ENCODE data around the gene SAG. TPM values are rescaled to one million over a fixed set of nuclear protein-coding genes. Genes with fewer than 3 reads are reported as not detected.

The SAG gene
- total and polyA plus RNA-seq, 2 donors (not counting 3 experiments of a cell fraction or from before 2014, with no cell fraction given), result not detected

GRCh38 chr2:233336541-233336940 is 28.9 kb downstream of the SAG start:
- ChIA-PET CTCF (interaction anchor here (0.6 kb wide), 1 partner anchor 345 kb away, joined by 3 read pairs; the partner anchor contains the start of gene UGT1A7), POLR2A (no interaction called here)
- no peak for DNase-seq (ENCODE audit: low read depth, low spot score)
- H3K4me3 ChIP-seq (replicated peaks in 1 of 3; ENCODE audit: insufficient read depth in 1 of 3, low read depth in 1 of 3, low read length in 3 of 3), result no peak overlapping the region
- no peaks in the 10 kb centered on the region for H4K20me1 ChIP-seq (replicated peaks; ENCODE audit: control insufficient read depth, extremely low read depth, insufficient read depth, low read length)
- TF ChIP-seq FOS (IDR thresholded peaks at IDR 0.05; ENCODE audit: borderline replicate concordance, insufficient read depth, low read length) (no peak), CTCF (IDR thresholded peaks at IDR 0.05; ENCODE audit: extremely low read depth in 1 of 2, insufficient read depth in 1 of 2, low read depth in 1 of 2, low read length in 2 of 2) (no peak), EZH2 (IDR thresholded peaks at IDR 0.05; ENCODE audit: borderline replicate concordance, low read depth, low read length, severe bottlenecking) (no peak), GATA2 (IDR thresholded peaks at IDR 0.05; ENCODE audit: insufficient read depth, insufficient read length, low read depth, low read length) (no peak), JUN (IDR thresholded peaks at IDR 0.05; ENCODE audit: borderline replicate concordance, insufficient read depth, insufficient read length, low read depth) (no peak), POLR2AphosphoS5 (IDR thresholded peaks at IDR 0.05; ENCODE audit: insufficient read depth, low read depth, low read length) (no peak), MYC (IDR thresholded peaks at IDR 0.05; ENCODE audit: low read depth, low read length) (no peak), POLR2A (IDR thresholded peaks at IDR 0.05; ENCODE audit: low read depth, low read length) (no peak)
- TF ChIP-seq, protein P1, sequence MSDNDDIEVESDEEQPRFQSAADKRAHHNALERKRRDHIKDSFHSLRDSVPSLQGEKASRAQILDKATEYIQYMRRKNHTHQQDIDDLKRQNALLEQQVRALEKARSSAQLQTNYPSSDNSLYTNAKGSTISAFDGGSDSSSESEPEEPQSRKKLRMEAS (IDR thresholded peaks at IDR 0.05; ENCODE audit: insufficient read depth, insufficient read length), result no peak
- no peak overlapping the region for H3K27ac ChIP-seq (ENCODE audit: insufficient read depth, low read depth, low read length)
- no peak for FAIRE-seq
- H3K4me1 ChIP-seq (ENCODE audit: control insufficient read depth, extremely low read depth, insufficient read depth, low read length), result no peaks in the 10 kb centered on the region
- BruUV-seq (replicated peaks), result no TSS peak
- intact Hi-C loops (cut with micrococcal nuclease) (no loop called here), dilution Hi-C loops (cut with MboI; ENCODE audit: extremely low pct_ligation_motif_present, low sequenced_read_pairs) (no loop called here)
- H3K27me3 ChIP-seq (ENCODE audit: control insufficient read depth in 2 of 2, insufficient read depth in 2 of 2, low read length in 2 of 2), result peaks cover 0 to 2% of the 10 kb centered on the region in 2 experiments
- H3K9ac ChIP-seq (replicated peaks; ENCODE audit: extremely low read depth, insufficient read depth, low read length), result no peak overlapping the region
- no peaks in the 10 kb centered on the region for H3K9me3 ChIP-seq (replicated peaks; ENCODE audit: control insufficient read depth, insufficient read depth, low read length)
- H3K79me2 ChIP-seq (ENCODE audit: control insufficient read depth, insufficient read depth, low read length), result no peaks in the 10 kb centered on the region
- H3K9me1 ChIP-seq (replicated peaks; ENCODE audit: control insufficient read depth, extremely low read depth, insufficient read depth, low read length), result no peaks in the 10 kb centered on the region
- H2AFZ ChIP-seq (ENCODE audit: low read depth, low read length), result no peak overlapping the region
- no peaks in the 10 kb centered on the region for H3K36me3 ChIP-seq (ENCODE audit: control insufficient read depth in 2 of 2, extremely low read depth in 1 of 2, insufficient read depth in 2 of 2, low read length in 2 of 2)
- no peak overlapping the region for H3K4me2 ChIP-seq (ENCODE audit: insufficient read depth, low read length)
